B cell (primary cell): ENCODE data around the gene SAMD4A. TPM values are rescaled to one million over a fixed set of nuclear protein-coding genes. Genes with fewer than 3 reads are reported as not detected.

Experiments
- ATAC-seq: fragments of 200-7000 bp; cut with Tn5 transposase; one replicate; pipeline ENCODE4 v1.10.0; 2021; ENCODE audit warnings: low read depth, mild to moderate bottlenecking, moderate number of reproducible peaks, moderate library complexity
- CTCF ChIA-PET: fragments of 350-600 bp; sonication (Branson Sonifier 250); formaldehyde crosslinking; loops from one replicate; lab custom pipeline; 2021; ENCODE audit warnings: antibody characterized with exemption, inconsistent platforms; lab: Charles Lee
- POLR2A ChIA-PET: fragments of 350-600 bp; sonication (Branson Sonifier 250); formaldehyde crosslinking; loops from one replicate; lab custom pipeline; 2021; ENCODE audit warnings: antibody characterized with exemption; lab: Charles Lee
- DNase-seq: peaks from one replicate; pipeline ENCODE4 v3.0.0; 2013
- H2AFZ ChIP-seq: 2 replicates; pipeline ENCODE4 v1.6.1; 2012; ENCODE audit warnings: mild to moderate bottlenecking, low read depth, low read length; ENCODE audit not compliant: insufficient read depth, poor library complexity, severe bottlenecking
- H3K27ac ChIP-seq, 2 donors: 1 replicate in 1 of 2; 2 replicates in 1 of 2; pipeline ENCODE4 v1.5.1; 2012 to 2013; ENCODE audit warnings: low read length in 2 of 2, mild to moderate bottlenecking in 2 of 2, moderate library complexity in 1 of 2
- H3K27me3 ChIP-seq, 4 experiments: fragments of 200-600 bp in 1 of 4; sonication (generic) in 1 of 4; replicated peaks in 1 of 4; 1 replicate in 2 of 4; 2 replicates in 2 of 4; pipeline versions ENCODE4 v1.6.1 to v1.7.0; 2013 to 2016; ENCODE audit warnings: low read length in 3 of 4, mild to moderate bottlenecking in 2 of 4, mixed read lengths in 1 of 4, moderate library complexity in 1 of 4; ENCODE audit not compliant: insufficient read depth in 4 of 4, control insufficient read depth in 3 of 4; ENCODE audit errors: control extremely low read depth in 1 of 4
- H3K36me3 ChIP-seq, 2 experiments: replicated peaks in 1 of 2; 1 replicate in 1 of 2; 2 replicates in 1 of 2; pipeline versions ENCODE4 v1.6.1 to v1.7.1; 2013; ENCODE audit warnings: low read length in 1 of 2; ENCODE audit not compliant: insufficient read depth in 2 of 2, control insufficient read depth in 1 of 2; ENCODE audit errors: control extremely low read depth in 1 of 2, extremely low read depth in 1 of 2
- H3K4me1 ChIP-seq, 2 donors: fragments of 200-600 bp in 1 of 2; sonication (generic) in 1 of 2; 1 replicate in 1 of 2; 2 replicates in 1 of 2; pipeline versions ENCODE4 v1.5.1 to v1.6.1; 2013 to 2017; ENCODE audit warnings: low read length in 2 of 2; ENCODE audit not compliant: control insufficient read depth in 2 of 2, insufficient read depth in 2 of 2
- H3K4me2 ChIP-seq: replicated peaks from 2 replicates; pipeline ENCODE3; 2012; ENCODE audit warnings: mild to moderate bottlenecking, low read depth, low read length; ENCODE audit not compliant: poor library complexity, severe bottlenecking
- H3K4me3 ChIP-seq, 5 experiments: fragments of 200-600 bp in 1 of 5; sonication (generic) in 1 of 5; 1 replicate in 3 of 5; 2 replicates in 2 of 5; pipeline versions ENCODE4 v1.5.1 to v1.7.0; 2011 to 2016; ENCODE audit warnings: low read length in 4 of 5, mild to moderate bottlenecking in 4 of 5, low read depth in 2 of 5, control low read depth in 1 of 5, moderate library complexity in 1 of 5; ENCODE audit not compliant: insufficient read depth in 1 of 5; ENCODE audit errors: control extremely low read depth in 1 of 5, extremely low read depth in 1 of 5
- H3K79me2 ChIP-seq: fragments of 200-600 bp; sonication (generic); one replicate; pipeline ENCODE4 v1.6.0; 2016; ENCODE audit warnings: low read length; ENCODE audit not compliant: control insufficient read depth, insufficient read depth
- H3K9ac ChIP-seq: fragments of 200-600 bp; sonication (generic); 2 replicates; pipeline ENCODE4 v1.6.1; 2017; ENCODE audit warnings: mild to moderate bottlenecking, low read length, moderate library complexity
- H3K9me3 ChIP-seq, 3 donors: one replicate each; pipeline versions ENCODE4 v1.6.1 to v1.7.1; 2013; ENCODE audit warnings: low read length in 2 of 3; ENCODE audit not compliant: control insufficient read depth in 2 of 3, insufficient read depth in 1 of 3; ENCODE audit errors: control extremely low read depth in 1 of 3
- H4K20me1 ChIP-seq: 2 replicates; pipeline ENCODE4 v1.6.0; 2012; ENCODE audit warnings: mild to moderate bottlenecking, low read length; ENCODE audit not compliant: insufficient read depth, control insufficient read depth, poor library complexity, severe bottlenecking
- H3K27ac Mint-ChIP-seq: one replicate; pipeline ENCODE4 v1.8.0; 2021; ENCODE audit warnings: mixed read lengths
- H3K27me3 Mint-ChIP-seq: one replicate; pipeline ENCODE4 v1.8.0; 2021; ENCODE audit warnings: mixed read lengths
- H3K4me1 Mint-ChIP-seq: one replicate; pipeline ENCODE4 v1.8.0; 2021; ENCODE audit warnings: mixed read lengths
- H3K4me3 Mint-ChIP-seq: one replicate; pipeline ENCODE4 v1.8.0; 2021; ENCODE audit warnings: mixed read lengths
- H3K9me3 Mint-ChIP-seq: one replicate; pipeline ENCODE4 v1.8.0; 2022; ENCODE audit warnings: mixed read lengths; ENCODE audit not compliant: insufficient read depth
- CTCF ChIP-seq: fragments of 200-600 bp; IDR thresholded peaks from one replicate; pipeline ENCODE4 v1.8.0; 2022; ENCODE audit warnings: antibody characterized with exemption, mild to moderate bottlenecking
- EZH2 ChIP-seq: IDR thresholded peaks from 2 replicates; pipeline ENCODE4 v1.6.1; 2012; ENCODE audit warnings: borderline replicate concordance, low read depth, mild to moderate bottlenecking, moderate library complexity, low read length; ENCODE audit not compliant: insufficient read depth, poor library complexity, severe bottlenecking
- WGBS: methylation state at CpG from one replicate; pipeline ENCODE4 v1.1.5; 2013; ENCODE audit warnings: missing lambda C conversion rate; ENCODE audit not compliant: insufficient coverage; 5-methylcytosine and 5-hydroxymethylcytosine counted together
- intact Hi-C: fragments of 100-400 bp; cut with micrococcal nuclease; formaldehyde crosslinking; loops from one replicate; pipeline ENCODE4 v1.10.0; 2022
- polyA plus RNA-seq: library from polyadenylated mRNA; depleted of rRNA; stranded (reverse); fragments of >200 nt; gene quantifications from 2 replicates; pipeline ENCODE4 v1.2.3, GENCODE V29; 2012
- total RNA-seq, 2 donors: library from RNA; stranded (reverse); fragments of 120-200 nt in 1 of 2; gene quantifications; 1 replicate in 1 of 2; 2 replicates in 1 of 2; pipeline versions ENCODE4 v1.2.3 to v1.2.4, GENCODE V29; 2013 to 2022

Gene SAMD4A
- total and polyA plus RNA-seq, 2 donors (not counting 1 experiment from before 2014, with no cell fraction given) = 5.7 to 13.7 TPM

GRCh38 chr14:54787261-54787660 is 220.3 kb downstream of the SAMD4A start:
- no peak for TF ChIP-seq EZH2
- no peak for TF ChIP-seq CTCF
- DNase-seq = no peak

DNA sequence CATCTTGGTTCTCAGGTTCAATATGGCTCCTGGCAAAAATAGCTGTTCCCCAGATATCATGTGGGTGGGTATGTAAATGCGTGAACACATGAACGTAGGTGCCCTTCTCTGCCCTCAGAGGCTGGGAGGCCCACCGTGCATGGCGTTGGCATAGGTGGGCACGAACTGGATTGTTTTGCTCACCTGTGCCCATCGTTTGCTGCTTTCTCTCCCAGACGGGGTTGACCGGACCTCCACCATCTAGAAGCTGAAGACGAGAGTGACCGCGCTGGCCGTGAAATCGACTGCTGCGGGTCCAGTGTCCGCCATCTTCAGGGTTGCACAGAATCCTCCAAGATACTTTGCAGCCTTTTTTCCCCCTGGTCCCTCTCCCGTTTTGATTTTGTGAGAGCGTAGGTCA is 221.8 kb downstream of the SAMD4A start:
- Mint-ChIP-seq H3K27ac (no peak overlapping the region), H3K9me3 (no peaks in the 10 kb centered on the region), H3K27me3 (no peaks in the 10 kb centered on the region), H3K4me1 (peaks cover 8% of the 10 kb centered on the region), H3K4me3 (no peak overlapping the region)
- TF ChIP-seq EZH2 = no peak
- TF ChIP-seq CTCF = no peak
- Histone ChIP-seq H3K79me2 (no peaks in the 10 kb centered on the region), H3K36me3 (peaks cover 0 to 20% of the 10 kb centered on the region in 2 experiments), H3K4me2 (no peak overlapping the region), H3K4me3 (no peak overlapping the region), H3K27ac (no peak overlapping the region), H3K9ac (no peak overlapping the region), H4K20me1 (peaks cover under 1% of the 10 kb centered on the region), H3K4me1 (no peaks in the 10 kb centered on the region), H3K27me3 (no peaks in the 10 kb centered on the region), H3K9me3 (no peaks in the 10 kb centered on the region), H2AFZ (no peak overlapping the region)
- no peak for ATAC-seq
- WGBS = 91% methylated on average over 15 of the region's 17 CpGs
- intact Hi-C loops = no loop called here
- DNase-seq = no peak
- ChIA-PET CTCF (interaction anchor here (1.1 to 1.2 kb wide), 2 partner anchors 13 to 16 kb away, joined by 3 to 5 read pairs; no protein-coding TSS in a partner anchor), POLR2A (interaction anchor here (0.6 kb wide), 1 partner anchor 62 kb away, joined by 4 read pairs; no protein-coding TSS in a partner anchor)

More at GRCh38 chr14:54787261-54787660, 220.3 kb downstream of the SAMD4A start:
- Histone ChIP-seq H3K36me3 (peaks cover 0 to 20% of the 10 kb centered on the region in 2 experiments), H2AFZ (no peak overlapping the region), H4K20me1 (peaks cover 8% of the 10 kb centered on the region), H3K27me3 (no peaks in the 10 kb centered on the region), H3K27ac (no peak overlapping the region), H3K79me2 (no peaks in the 10 kb centered on the region), H3K9ac (no peak overlapping the region), H3K4me3 (no peak overlapping the region), H3K4me2 (no peak overlapping the region), H3K9me3 (no peaks in the 10 kb centered on the region), H3K4me1 (peaks cover 10 to 13% of the 10 kb centered on the region in 2 donors)
- Mint-ChIP-seq H3K27ac (no peak overlapping the region), H3K9me3 (no peaks in the 10 kb centered on the region), H3K27me3 (no peaks in the 10 kb centered on the region), H3K4me3 (no peak overlapping the region), H3K4me1 (peaks cover 18% of the 10 kb centered on the region)
- intact Hi-C loops = no loop called here
- 75% methylated on average over 1 of the region's 1 CpG for WGBS
- ChIA-PET CTCF (no interaction called here), POLR2A (interaction anchor here (0.6 kb wide), 1 partner anchor 340 kb away, joined by 5 read pairs; no protein-coding TSS in a partner anchor)
- no peak for ATAC-seq
